GM18861 (cell line): ENCODE results near the gene CLDN10.
"Not testable (repeated sequence)": the region's sequence is repeated elsewhere in the genome, so short reads cannot be mapped to it uniquely, and the experiment has no call there.

Experiments used
- ATAC-seq: cut with Tn5 transposase; IDR thresholded peaks from one replicate; pipeline ENCODE4 v1.9.1; 2021; ENCODE audit not compliant: unreplicated experiment

The CLDN10 gene

DNA sequence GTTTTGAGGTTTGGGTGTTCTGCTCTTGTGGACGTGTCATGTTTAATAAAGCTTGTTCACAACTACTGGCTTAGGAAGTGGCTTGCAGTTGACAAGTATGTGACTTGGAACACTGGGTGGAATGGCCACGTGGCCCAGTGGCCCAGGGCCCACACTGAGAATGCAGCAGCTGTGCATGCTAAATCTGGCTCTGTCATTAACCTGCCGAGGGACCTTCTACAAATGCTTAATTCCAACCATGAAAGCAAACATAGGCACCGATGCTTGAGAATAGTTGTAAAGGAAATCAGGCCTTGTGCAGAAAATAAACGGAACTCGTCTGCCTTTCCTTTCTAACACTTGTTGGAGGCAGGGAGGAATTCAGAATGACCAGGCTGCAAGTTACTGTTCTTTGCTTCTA is 11.6 kb upstream of the CLDN10 start:
- ATAC-seq, result no peak

GRCh38 chr13:95541308-95541707 is 11.2 kb upstream of the CLDN10 start:
- no peak for ATAC-seq

- no peak for ATAC-seq
Observed at GRCh38 chr13:95541911-95542474, 10.5 kb upstream of the CLDN10 start.

- no peak for ATAC-seq
Observed at GRCh38 chr13:95544293-95544692, 8.2 kb upstream of the CLDN10 start.

DNA sequence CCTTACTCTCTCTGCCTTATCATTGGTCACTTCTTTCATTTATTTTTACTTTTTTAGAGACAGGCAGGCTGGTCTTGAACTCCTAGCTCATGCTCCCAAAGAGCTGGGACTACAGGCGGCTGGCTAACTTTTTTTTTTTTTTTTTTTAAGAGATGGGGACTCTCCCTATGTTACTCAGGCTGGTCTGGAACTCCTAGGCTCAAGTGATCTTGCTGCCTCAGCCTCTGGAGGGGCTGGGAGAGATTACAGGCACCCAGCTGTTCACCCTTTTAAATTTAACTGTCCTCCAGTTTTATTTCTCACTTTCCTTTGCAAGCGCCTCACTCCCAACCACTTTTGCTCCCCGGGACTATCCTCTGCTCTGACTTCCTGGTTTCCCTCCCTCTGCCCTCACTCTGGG is 5.6 kb upstream of the CLDN10 start:
- no peak for ATAC-seq

DNA sequence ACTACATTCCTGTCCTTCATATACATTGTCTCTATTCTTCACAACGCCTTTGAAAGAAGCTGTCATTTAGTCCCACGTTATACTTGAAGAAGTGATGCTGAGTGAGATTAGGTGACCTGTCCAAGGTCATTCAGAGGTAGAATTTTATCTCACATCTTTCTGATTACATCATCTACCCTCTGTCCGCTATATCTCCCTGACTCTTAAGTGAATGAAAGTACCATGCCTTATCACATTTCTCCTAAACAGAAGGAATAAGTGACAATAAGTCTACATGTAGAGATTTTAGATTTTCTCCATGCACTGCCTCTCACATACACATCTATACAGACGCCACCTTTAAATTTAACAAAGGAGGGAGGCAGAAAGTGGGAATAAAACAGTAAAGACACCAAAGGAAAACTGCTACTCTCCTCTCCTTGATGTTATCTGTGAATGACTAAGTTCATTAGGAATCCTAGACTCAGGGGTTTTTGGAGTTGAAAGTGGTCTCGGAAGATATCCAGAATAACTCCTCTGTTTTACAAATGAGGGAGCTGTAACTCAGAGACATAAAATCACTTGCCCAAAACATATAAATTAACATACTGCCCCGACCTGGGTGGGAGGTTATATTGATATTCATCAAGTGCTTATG is 4.9 kb upstream of the CLDN10 start:
- ATAC-seq, result no peak

- ATAC-seq, result no peak
Observed at GRCh38 chr13:95552208-95552538, 347 bp upstream of the CLDN10 start.

DNA sequence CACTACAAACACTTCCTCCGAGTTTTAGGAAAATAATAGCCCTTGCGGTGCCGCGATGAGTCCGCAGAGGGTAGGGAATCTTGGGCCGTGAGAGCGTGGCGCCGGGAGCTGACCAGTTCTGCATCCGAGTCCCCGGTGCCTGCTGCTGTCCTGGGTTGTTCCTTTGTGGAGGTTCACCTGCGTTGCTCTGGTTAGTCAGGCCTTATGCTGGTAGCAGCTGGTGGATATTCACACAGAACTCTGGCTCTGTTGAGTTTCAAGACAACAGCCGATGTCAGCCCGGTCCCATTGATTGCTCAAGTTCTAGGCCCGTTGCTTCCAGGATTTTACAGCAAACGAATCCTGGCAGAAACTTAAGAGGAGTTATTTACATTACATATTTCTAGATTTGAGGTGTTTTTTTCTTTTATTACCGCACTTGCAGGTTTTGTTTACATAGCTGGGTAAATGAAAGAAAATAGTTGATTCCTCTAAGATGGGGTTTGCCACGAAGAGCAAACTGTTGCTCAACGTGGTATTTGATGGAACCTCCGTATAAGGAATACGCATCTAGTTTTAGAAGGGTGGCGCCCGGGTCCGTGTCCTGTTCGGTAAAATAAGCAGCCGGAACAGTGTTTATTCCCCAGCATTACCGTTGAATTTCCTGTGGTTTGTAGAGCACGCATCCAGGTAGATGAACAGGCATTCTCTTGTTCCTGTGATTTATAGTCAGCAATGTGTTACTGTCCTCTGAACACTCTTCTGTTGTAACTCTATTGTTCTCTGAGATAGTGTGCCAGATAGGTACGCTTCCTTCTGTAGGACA is 1.3 kb downstream of the CLDN10 start:
- no peak for ATAC-seq

GRCh38 chr13:95557013-95557412 is 4.5 kb downstream of the CLDN10 start:
- no peak for ATAC-seq

DNA sequence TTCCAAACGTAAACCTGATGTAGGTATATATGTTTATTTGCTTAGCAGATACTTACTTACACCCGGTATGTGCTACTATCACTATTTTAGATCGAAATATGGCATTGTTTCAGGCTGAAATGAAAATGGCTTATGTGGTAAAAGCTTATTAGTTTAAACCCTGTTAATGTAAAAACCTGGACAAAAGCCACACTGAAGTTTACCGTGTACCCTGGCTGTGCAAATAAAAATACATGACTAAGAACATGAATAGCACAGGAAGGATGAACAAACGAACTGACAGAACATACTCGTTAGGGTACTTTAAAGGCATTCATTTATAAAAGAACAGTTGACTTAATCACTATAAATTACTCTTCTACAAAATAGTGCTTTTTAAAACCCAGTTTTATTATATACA is 6.6 kb downstream of the CLDN10 start:
- ATAC-seq, result no peak

DNA sequence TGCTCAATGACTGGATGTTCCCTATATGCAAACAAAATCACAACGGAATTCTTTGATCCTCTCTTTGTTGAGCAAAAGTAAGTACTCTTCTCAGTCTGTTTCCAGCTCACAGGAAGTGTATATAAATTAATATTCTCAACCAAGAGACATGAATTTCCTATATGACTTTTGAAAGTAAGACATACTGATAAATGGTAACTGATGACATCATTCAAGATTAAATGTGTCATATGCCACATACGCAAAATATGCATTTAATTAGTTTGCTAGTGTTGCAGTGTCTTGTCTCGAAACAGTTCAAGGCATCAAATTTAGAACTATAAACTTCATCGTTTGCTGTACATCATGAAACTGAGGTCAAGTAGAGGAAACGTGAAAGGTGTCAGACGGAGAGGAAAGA is 7.9 kb downstream of the CLDN10 start:
- ATAC-seq, result no peak

GRCh38 chr13:95564091-95564490 is 11.6 kb downstream of the CLDN10 start:
- no peak for ATAC-seq

GRCh38 chr13:95564733-95565291 is 12.3 kb downstream of the CLDN10 start:
- ATAC-seq, result no peak

DNA sequence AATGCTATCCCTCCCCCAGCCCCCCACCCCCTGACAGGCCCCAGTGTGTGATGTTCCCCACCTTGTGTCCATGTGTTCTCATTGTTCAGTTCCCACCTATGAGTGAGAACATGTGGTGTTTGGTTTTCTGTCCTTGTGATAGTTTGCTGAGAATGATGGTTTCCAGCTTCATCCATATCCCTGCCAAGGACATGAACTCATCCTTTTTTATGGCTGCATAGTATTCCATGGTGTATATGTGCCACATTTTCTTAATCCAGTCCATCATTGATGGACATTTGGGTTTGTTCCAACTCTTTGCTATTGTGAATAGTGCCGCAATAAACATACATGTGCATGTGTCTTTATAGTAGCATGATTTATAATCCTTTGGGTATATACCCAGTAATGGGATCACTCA is 13.2 kb downstream of the CLDN10 start:
- not testable (repeated sequence) for ATAC-seq

- no peak for ATAC-seq
Observed at GRCh38 chr13:95568131-95568530, 15.6 kb downstream of the CLDN10 start.

DNA sequence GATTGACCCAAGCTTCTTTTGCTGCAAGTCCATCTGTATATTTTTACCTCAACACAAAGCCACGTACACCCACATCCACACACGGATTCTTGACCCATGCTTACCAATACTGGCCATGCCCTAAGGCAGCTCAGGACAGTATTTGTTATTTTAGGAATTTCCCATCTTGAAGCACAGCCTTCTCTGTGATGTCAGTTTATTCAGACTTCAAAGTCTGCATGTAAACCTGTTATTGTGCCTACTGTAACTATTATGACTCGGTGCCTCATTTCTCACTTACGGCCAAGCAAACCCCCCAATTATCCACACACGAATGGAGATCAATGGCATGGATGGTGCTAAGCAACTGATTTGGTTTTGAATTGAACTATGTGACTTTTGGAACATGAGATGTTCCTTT is 17.5 kb downstream of the CLDN10 start:
- ATAC-seq, result no peak

GRCh38 chr13:95571941-95572340 is 19.4 kb downstream of the CLDN10 start:
- no peak for ATAC-seq

DNA sequence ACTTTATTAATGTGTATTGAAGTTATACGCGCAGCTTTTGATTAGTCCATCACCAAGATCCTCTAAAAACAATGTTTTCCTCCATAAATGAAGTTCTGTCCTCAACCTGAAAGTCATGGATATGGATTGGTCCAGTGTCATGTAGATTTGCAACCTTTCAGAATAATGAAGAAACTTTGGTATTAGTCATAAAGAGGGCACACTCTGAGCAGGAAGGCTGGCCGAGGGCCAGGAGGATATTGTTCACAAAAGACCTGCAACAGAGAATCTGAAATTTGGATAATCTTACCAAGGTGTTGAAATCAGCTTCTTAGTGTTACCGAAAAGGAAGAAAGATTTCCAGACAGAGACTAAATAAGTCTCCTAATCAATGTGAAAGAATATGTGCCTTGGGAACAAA is 20.7 kb downstream of the CLDN10 start:
- ATAC-seq, result no peak

DNA sequence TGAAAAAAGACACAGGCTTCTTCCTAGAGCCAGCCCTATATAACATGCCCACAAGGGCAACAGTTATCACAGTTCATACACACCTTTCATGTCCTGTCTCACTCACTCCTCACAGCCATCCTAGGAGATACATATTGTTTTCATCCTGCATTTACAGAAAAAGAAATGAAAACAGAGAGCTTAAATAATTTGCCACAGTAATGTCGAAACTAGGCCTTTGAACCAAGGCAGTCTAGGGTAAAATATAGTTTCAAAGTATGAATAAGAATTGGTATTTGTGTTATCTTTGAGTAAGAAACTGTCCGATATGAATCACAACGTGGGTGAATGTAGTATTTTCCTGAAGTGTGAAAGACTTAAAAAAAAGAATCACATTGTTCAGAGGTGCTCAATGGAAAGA is 26.8 kb downstream of the CLDN10 start:
- peak; percentile 92 for ATAC-seq

DNA sequence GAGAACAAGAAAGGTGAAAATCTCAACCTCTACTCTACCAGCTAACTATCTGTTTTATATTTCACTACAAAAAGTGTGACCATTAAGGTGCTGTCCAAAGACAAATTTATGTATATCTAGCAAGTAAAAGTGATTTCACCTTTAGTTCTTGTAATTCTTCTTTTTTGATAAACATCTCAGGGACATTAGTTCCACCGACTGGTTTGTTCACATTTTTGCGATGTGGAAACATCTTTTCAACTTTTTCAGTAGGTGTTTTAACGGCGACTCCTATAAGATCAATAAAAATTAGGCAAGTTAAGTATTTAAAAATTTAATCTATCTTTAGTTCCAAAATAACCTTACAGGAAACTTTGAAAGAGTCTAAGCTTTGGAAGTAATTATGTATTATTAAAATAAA is 33.3 kb downstream of the CLDN10 start:
- no peak for ATAC-seq

GRCh38 chr13:95588134-95588533 is 35.6 kb downstream of the CLDN10 start:
- no peak for ATAC-seq

DNA sequence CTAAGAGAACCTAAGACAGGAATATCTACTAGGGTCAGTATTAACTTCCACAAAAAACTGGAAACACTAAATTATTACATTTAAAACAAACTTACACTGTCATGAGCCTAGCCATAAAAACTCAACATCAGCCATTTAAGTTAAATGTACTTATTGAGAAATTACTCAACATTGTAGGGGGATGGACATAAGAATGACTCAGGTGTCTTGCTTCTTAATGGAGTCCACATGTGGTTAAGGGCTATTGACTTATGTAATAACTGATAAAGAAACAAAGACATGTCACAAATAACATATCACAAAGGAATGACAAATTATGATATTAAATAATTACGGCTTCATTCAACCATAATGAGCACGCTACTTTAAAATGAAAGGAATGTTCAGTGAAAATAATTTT is 36.2 kb downstream of the CLDN10 start:
- ATAC-seq, result no peak
